Nephron (organoid): ENCODE data around the gene CITED4.

ENCODE experiments used
- H3K27ac Mint-ChIP-seq, 3 experiments: 2 replicates each; pipeline ENCODE4 v1.8.0; 2020; ENCODE audit warnings: mixed read lengths in 3 of 3, mild to moderate bottlenecking in 2 of 3, moderate library complexity in 1 of 3
- H3K27me3 Mint-ChIP-seq: 2 replicates; pipeline ENCODE4 v1.8.0; 2021; ENCODE audit warnings: low read depth, mild to moderate bottlenecking, moderate library complexity, mixed read lengths
- H3K36me3 Mint-ChIP-seq: 2 replicates; pipeline ENCODE4 v1.8.0; 2020; ENCODE audit warnings: low read depth, mixed read lengths
- H3K4me1 Mint-ChIP-seq: 2 replicates; pipeline ENCODE4 v1.8.0; 2020; ENCODE audit warnings: mixed read lengths
- H3K4me3 Mint-ChIP-seq, 3 experiments: 2 replicates each; pipeline ENCODE4 v1.8.0; 2020; ENCODE audit warnings: mild to moderate bottlenecking in 3 of 3, mixed read lengths in 3 of 3, moderate library complexity in 2 of 3
- H3K9me3 Mint-ChIP-seq: 2 replicates; pipeline ENCODE4 v1.8.0; 2020; ENCODE audit warnings: mixed read lengths
- CTCF ChIP-seq, 3 experiments: fragments of 200-600 bp; sonication (generic); IDR thresholded peaks; one replicate each; pipeline ENCODE4 v1.5.0; 2021; ENCODE audit warnings: antibody characterized with exemption in 3 of 3; ENCODE audit not compliant: unreplicated experiment in 3 of 3

CITED4 gene

GRCh38 chr1:40861224-40862003 is 749 bp downstream of the CITED4 start:
- TF ChIP-seq CTCF (IDR thresholded peaks at IDR 0.05; ENCODE audit: unreplicated experiment in 3 of 3): no peak
- Mint-ChIP-seq H3K36me3 (no peaks in the 10 kb centered on the region), H3K27ac (no peak overlapping the region), H3K9me3 (no peaks in the 10 kb centered on the region), H3K4me3 (peak overlapping the region; percentile 84 to 89 (median 88)), H3K4me1 (peaks cover 5% of the 10 kb centered on the region), H3K27me3 (peaks cover 42% of the 10 kb centered on the region)

GRCh38 chr1:40860706-40861223 is 1.4 kb downstream of the CITED4 start:
- no peak for TF ChIP-seq CTCF (IDR thresholded peaks at IDR 0.05; ENCODE audit: unreplicated experiment in 3 of 3)
- no peaks in the 10 kb centered on the region for H3K36me3 Mint-ChIP-seq
- peaks cover 48% of the 10 kb centered on the region for H3K27me3 Mint-ChIP-seq
- H3K4me1 Mint-ChIP-seq: peaks cover 5% of the 10 kb centered on the region
- H3K9me3 Mint-ChIP-seq: no peaks in the 10 kb centered on the region
- H3K4me3 Mint-ChIP-seq: peak overlapping the region; percentile 84 to 89 (median 88)
- no peak overlapping the region for H3K27ac Mint-ChIP-seq

- Mint-ChIP-seq H3K9me3 (no peaks in the 10 kb centered on the region), H3K4me1 (peaks cover 5% of the 10 kb centered on the region), H3K27me3 (peaks cover 50% of the 10 kb centered on the region), H3K27ac (no peak overlapping the region), H3K36me3 (no peaks in the 10 kb centered on the region), H3K4me3 (peak overlapping the region in 2 of 3 experiments; percentile 40 to 51)
- no peak for TF ChIP-seq CTCF (IDR thresholded peaks at IDR 0.05; ENCODE audit: unreplicated experiment in 3 of 3)
These were observed 3.2 kb downstream of the CITED4 start for GRCh38 chr1:40858856-40859416.

- Mint-ChIP-seq H3K27ac (no peak overlapping the region), H3K36me3 (no peaks in the 10 kb centered on the region), H3K27me3 (peaks cover 50% of the 10 kb centered on the region), H3K9me3 (no peaks in the 10 kb centered on the region), H3K4me3 (no peak overlapping the region), H3K4me1 (peaks cover 4% of the 10 kb centered on the region)
- no peak for TF ChIP-seq CTCF (IDR thresholded peaks at IDR 0.05; ENCODE audit: unreplicated experiment in 3 of 3)
These were observed 4.4 kb downstream of the CITED4 start for GRCh38 chr1:40857737-40858136.

GRCh38 chr1:40856656-40857302 is 5.4 kb downstream of the CITED4 start:
- no peaks in the 10 kb centered on the region for H3K36me3 Mint-ChIP-seq
- TF ChIP-seq CTCF (IDR thresholded peaks at IDR 0.05; ENCODE audit: unreplicated experiment in 3 of 3): no peak
- peak overlapping the region in 1 of 3 experiments; percentile 40 for H3K4me3 Mint-ChIP-seq
- no peak overlapping the region for H3K27ac Mint-ChIP-seq
- H3K9me3 Mint-ChIP-seq: no peaks in the 10 kb centered on the region
- no peaks in the 10 kb centered on the region for H3K4me1 Mint-ChIP-seq
- peaks cover 43% of the 10 kb centered on the region for H3K27me3 Mint-ChIP-seq
